Measurements from ENCODE around the gene PITX1. TPM values are rescaled to one million over a fixed set of nuclear protein-coding genes. Genes with fewer than 3 reads are reported as not detected.

The PITX1 gene
- total and polyA plus RNA-seq, 4 donors, result 0.02 TPM; not detected in 3

DNA sequence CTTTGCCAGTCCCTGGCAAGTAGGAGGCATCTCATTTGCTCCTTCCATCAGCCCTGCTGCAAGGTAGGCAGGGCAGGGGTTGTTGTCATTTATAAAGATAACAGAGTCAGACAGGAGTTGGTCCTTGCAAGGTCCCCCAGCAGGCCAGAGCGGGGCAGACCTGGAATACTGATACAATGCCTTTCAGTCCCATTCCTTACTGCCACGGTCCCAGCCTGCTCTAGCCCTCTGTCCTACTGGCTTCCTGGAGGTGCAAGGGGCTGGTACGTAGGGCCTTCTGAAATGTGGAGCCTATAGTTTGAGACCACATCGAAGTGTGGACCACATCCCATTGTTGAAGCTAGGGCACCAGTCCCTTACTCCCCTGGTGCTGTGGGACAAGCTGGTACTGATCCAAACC, 42.8 kb upstream of the PITX1 start (continued):
- TF ChIP-seq, protein P1, sequence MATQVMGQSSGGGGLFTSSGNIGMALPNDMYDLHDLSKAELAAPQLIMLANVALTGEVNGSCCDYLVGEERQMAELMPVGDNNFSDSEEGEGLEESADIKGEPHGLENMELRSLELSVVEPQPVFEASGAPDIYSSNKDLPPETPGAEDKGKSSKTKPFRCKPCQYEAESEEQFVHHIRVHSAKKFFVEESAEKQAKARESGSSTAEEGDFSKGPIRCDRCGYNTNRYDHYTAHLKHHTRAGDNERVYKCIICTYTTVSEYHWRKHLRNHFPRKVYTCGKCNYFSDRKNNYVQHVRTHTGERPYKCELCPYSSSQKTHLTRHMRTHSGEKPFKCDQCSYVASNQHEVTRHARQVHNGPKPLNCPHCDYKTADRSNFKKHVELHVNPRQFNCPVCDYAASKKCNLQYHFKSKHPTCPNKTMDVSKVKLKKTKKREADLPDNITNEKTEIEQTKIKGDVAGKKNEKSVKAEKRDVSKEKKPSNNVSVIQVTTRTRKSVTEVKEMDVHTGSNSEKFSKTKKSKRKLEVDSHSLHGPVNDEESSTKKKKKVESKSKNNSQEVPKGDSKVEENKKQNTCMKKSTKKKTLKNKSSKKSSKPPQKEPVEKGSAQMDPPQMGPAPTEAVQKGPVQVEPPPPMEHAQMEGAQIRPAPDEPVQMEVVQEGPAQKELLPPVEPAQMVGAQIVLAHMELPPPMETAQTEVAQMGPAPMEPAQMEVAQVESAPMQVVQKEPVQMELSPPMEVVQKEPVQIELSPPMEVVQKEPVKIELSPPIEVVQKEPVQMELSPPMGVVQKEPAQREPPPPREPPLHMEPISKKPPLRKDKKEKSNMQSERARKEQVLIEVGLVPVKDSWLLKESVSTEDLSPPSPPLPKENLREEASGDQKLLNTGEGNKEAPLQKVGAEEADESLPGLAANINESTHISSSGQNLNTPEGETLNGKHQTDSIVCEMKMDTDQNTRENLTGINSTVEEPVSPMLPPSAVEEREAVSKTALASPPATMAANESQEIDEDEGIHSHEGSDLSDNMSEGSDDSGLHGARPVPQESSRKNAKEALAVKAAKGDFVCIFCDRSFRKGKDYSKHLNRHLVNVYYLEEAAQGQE (IDR thresholded peaks at IDR 0.05), result no peak
- TF ChIP-seq FOXA2 (IDR thresholded peaks at IDR 0.05), result no peak
- no peak for TF ChIP-seq YY1 (IDR thresholded peaks at IDR 0.05)
- no peak for TF ChIP-seq SP1 (IDR thresholded peaks at IDR 0.05)
- no peak for TF ChIP-seq HNF4A (conservative IDR thresholded peaks at IDR 0.05)

DNA sequence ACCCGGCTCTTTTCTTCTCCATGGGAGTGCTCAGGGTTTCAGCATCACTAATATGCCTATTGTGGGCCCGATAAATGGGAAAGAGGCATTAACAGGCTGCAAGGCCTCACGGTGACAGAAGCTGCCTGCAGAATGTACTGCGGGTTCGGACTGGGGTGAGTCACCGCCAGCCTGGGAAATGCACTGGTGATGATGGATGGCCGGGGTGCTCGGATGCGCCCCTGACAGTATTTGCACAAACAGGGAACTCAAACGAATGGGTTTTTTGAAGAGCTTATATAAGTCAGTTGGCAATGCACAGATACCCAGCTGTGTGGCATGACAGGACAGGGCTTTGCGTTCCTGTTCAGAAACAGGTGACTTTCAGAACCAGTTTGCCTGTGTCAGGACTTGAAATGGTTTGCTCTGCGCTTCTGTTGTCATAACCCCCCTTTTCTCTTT, 42.0 kb upstream of the PITX1 start:
- Histone ChIP-seq H3K9ac (ENCODE audit: low read depth in 1 of 2, low read length in 2 of 2) (no peak overlapping the region), H3K27ac (ENCODE audit: low read depth in 1 of 2, low read length in 2 of 2) (no peak overlapping the region), H3K9me3 (ENCODE audit: control insufficient read depth in 4 of 4, low read length in 3 of 4) (peaks cover 0 to 4% (median 2%) of the 10 kb centered on the region in 4 donors), H3K4me3 (ENCODE audit: low read depth in 1 of 3, low read length in 3 of 3) (no peak overlapping the region), H3K27me3 (ENCODE audit: control insufficient read depth in 4 of 4, insufficient read depth in 4 of 4, low read length in 3 of 4) (peaks cover 0 to 2% (median 0%) of the 10 kb centered on the region in 4 donors), H3K4me1 (ENCODE audit: control insufficient read depth in 4 of 4, insufficient read depth in 4 of 4, low read length in 3 of 4) (peaks cover 0 to 6% (median 3%) of the 10 kb centered on the region in 4 donors), H3K36me3 (ENCODE audit: control insufficient read depth in 4 of 4, insufficient read depth in 3 of 4, low read depth in 1 of 4, low read length in 3 of 4) (no peaks in the 10 kb centered on the region)
- TF ChIP-seq FOXA1 (IDR thresholded peaks at IDR 0.05) (no peak), NR2F2 (IDR thresholded peaks at IDR 0.05) (no peak), JUND (IDR thresholded peaks at IDR 0.05) (no peak), SP1 (IDR thresholded peaks at IDR 0.05) (no peak), EGR1 (IDR thresholded peaks at IDR 0.05; ENCODE audit: low read depth in 2 of 2) (no peak), FOXA2 (IDR thresholded peaks at IDR 0.05) (no peak), TAF1 (conservative IDR thresholded peaks at IDR 0.05) (no peak), GABPA (IDR thresholded peaks at IDR 0.05 in 1 of 2, conservative IDR thresholded peaks at IDR 0.05 in 1 of 2) (no peak), HNF4G (IDR thresholded peaks at IDR 0.05) (no peak)
- TF ChIP-seq, protein P1 (IDR thresholded peaks at IDR 0.05), result no peak
- TF ChIP-seq, protein P2, sequence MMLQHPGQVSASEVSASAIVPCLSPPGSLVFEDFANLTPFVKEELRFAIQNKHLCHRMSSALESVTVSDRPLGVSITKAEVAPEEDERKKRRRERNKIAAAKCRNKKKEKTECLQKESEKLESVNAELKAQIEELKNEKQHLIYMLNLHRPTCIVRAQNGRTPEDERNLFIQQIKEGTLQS (IDR thresholded peaks at IDR 0.05), result no peak
- TF ChIP-seq, protein P3, sequence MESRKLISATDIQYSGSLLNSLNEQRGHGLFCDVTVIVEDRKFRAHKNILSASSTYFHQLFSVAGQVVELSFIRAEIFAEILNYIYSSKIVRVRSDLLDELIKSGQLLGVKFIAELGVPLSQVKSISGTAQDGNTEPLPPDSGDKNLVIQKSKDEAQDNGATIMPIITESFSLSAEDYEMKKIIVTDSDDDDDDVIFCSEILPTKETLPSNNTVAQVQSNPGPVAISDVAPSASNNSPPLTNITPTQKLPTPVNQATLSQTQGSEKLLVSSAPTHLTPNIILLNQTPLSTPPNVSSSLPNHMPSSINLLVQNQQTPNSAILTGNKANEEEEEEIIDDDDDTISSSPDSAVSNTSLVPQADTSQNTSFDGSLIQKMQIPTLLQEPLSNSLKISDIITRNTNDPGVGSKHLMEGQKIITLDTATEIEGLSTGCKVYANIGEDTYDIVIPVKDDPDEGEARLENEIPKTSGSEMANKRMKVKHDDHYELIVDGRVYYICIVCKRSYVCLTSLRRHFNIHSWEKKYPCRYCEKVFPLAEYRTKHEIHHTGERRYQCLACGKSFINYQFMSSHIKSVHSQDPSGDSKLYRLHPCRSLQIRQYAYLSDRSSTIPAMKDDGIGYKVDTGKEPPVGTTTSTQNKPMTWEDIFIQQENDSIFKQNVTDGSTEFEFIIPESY (IDR thresholded peaks at IDR 0.05), result no peak
- TF ChIP-seq, protein P4, sequence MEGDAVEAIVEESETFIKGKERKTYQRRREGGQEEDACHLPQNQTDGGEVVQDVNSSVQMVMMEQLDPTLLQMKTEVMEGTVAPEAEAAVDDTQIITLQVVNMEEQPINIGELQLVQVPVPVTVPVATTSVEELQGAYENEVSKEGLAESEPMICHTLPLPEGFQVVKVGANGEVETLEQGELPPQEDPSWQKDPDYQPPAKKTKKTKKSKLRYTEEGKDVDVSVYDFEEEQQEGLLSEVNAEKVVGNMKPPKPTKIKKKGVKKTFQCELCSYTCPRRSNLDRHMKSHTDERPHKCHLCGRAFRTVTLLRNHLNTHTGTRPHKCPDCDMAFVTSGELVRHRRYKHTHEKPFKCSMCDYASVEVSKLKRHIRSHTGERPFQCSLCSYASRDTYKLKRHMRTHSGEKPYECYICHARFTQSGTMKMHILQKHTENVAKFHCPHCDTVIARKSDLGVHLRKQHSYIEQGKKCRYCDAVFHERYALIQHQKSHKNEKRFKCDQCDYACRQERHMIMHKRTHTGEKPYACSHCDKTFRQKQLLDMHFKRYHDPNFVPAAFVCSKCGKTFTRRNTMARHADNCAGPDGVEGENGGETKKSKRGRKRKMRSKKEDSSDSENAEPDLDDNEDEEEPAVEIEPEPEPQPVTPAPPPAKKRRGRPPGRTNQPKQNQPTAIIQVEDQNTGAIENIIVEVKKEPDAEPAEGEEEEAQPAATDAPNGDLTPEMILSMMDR (IDR thresholded peaks at IDR 0.05; ENCODE audit: low read depth, low read length, missing input control), result no peak
- DNase-seq (ENCODE audit: low spot score), result no peak
- WGBS, result 92% methylated on average over 12 of the region's 12 CpGs

Data from liver (tissue), 9 donors.